ENCODE data around the gene ERMN.
"Not testable (repeated sequence)": the region's sequence is repeated elsewhere in the genome, so short reads cannot be mapped to it uniquely, and the experiment has no call there.

Gene ERMN, protein sequence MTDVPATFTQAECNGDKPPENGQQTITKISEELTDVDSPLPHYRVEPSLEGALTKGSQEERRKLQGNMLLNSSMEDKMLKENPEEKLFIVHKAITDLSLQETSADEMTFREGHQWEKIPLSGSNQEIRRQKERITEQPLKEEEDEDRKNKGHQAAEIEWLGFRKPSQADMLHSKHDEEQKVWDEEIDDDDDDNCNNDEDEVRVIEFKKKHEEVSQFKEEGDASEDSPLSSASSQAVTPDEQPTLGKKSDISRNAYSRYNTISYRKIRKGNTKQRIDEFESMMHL

DNA sequence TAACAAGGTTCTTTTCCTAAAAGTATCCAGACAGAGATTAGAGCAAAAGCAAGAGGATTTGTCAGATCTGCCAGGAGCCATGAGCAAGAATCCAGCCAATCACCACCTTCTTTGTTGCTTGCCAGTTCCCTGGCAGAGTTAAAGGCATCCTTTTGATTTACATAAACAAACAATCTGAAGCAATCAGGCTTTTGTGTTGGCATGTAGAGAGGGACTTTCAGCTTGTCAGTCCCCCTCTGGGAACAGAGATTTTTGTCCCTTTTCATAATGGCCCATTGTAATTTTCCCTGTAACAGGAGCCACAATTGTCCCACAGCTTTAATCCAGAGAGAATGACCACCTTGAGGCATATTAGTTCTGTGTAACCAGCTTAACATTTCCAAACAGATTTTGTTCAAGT, at the start of gene ERMN:
TSS of gene ERMN (minus strand) at position 39 of the 400 bp plus-strand sequence. CDS start 182 bp downstream, outside the sequence.
- no peak for FAIRE-seq

GRCh38 chr2:157375384-157375783, 49.8 kb upstream of the ERMN start:
- FAIRE-seq = no peak

DNA sequence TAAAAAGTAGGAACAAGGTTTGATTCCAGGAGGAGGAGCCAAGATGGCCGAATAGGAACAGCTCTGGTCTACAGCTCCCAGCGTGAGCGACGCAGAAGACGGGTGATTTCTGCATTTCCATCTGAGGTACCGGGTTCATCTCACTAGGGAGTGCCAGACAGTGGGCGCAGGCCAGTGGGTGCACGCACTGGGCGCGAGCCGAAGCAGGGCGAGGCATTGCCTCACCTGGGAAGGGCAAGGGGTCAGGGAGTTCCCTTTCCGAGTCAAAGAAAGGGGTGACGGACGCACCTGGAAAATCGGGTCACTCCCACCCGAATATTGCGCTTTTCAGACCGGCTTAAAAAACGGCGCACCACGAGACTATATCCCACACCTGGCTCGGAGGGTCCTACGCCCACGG, 42.9 kb upstream of the ERMN start:
- FAIRE-seq = not testable (repeated sequence)

DNA sequence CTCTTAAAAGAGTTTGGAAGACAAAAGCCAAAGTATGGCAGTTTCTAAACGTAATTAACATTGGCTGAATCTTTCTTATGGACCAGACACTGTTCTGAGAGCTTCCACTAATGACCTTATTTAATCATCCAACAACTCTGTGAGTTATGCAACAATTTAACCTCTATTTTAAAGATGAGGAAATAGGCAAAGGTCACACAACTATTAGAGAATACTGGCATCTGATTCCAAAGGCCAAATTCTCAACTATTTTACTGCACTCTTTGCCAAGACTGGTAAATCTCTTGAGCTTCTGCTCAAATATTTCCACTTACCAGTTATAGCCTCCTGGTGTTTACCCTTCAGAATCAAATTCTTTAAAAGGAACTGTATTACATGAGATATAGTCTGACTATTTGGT, 42.1 kb upstream of the ERMN start:
- FAIRE-seq = no peak

- FAIRE-seq = no peak
These were observed 38.8 kb upstream of the ERMN start for GRCh38 chr2:157364257-157364974.

DNA sequence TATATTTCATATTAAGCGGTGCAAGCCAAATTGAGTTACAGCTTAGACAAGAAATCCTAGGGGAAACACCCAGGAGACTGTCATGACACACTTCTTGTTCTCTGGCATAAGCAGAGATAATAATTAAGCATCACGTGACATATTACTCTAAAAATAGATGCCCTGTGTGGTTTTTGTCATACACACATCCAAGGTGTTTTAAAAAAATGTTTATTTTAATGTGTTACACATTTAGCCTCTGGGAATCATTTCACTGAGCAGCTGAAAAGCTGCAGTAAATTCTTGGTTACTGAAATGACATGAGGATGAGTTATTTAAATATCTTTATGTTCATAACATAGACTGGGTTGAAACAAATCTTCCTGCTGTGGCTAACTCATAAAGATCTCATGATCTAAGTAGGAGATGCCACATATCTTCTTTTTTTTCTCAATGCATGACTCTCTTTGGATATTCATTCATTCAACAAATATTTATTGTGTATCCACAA, 38.0 kb upstream of the ERMN start:
- no peak for FAIRE-seq

- no peak for FAIRE-seq
These were observed 37.0 kb upstream of the ERMN start for GRCh38 chr2:157362627-157363026.

DNA sequence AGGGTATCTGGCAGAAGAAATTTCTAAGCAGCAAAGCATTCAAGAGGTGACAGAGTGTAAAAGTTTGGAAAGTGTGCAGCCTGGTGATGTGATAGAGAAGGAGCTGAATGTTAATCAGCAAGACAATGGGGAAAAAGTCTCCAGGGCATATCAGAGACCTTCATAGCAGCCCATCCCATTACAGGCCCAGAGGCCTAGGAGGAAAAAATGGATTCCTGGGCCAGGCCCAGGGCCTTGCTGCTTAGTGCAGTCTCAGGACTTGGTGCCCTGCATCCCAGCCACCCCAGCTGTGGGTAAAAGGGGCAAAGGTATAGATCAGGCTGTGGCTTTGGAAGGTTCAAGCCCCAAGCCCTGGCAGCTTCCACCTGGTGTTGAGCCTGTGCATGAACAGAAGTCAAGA, 35.9 kb upstream of the ERMN start:
- no peak for FAIRE-seq

DNA sequence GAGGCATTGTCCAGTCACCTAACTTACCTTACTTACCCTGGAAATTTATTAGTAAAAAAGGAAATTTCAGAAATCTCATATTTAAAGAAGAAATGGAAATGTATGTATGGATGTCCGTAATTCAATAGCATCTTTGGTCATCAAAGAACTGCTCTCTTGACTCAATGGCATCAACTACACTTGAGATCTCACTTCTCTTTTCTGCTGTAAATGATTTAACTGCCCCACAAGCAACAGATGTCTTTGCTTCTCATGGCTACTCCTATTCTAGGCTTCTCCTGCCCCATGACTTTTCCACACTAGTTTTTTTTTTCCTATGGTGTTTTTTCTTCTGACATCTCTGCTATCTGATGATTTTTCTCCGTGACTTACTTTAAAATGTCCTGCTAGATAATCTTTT, 34.0 kb upstream of the ERMN start:
- FAIRE-seq = no peak

GRCh38 chr2:157355618-157356017, 30.0 kb upstream of the ERMN start:
- no peak for FAIRE-seq

GRCh38 chr2:157349949-157350515, 24.4 kb upstream of the ERMN start:
- no peak for FAIRE-seq

GRCh38 chr2:157348291-157348921, 22.8 kb upstream of the ERMN start:
- FAIRE-seq = no peak

DNA sequence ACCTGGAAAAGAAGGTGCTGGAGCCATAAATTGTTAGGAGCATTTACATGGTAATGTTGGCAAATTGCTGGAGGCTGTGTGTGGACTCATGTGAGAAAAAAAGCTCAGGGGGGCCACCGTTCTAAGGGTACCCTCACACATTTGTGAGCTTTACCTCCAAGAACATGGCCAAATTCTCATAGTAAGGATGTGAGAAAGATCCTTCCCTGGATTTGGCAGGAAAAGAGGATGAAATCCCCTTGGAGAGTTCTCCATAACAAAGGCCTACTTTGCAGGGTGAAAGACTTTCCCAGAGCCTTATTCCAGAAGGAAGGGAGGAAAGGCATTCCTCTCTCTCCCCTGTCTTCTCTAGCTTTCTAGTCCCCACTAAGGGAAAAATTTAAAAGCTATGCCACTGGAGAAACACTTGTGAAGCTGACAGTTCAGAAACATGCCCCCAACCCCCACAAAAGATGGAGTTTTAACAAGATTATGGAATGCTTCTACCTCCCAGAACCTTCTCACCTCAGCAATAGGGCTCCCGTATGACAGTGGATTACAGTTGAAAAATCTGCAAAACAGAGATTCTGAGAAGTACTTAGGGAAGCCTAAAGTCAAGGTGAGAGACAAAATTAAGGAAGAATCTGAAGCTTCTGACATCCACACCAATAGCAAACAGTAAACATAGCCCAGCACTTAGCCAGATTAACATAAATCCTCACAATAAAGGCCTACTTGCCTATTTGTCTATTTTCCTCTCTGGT, 20.2 kb upstream of the ERMN start:
- no peak for FAIRE-seq

DNA sequence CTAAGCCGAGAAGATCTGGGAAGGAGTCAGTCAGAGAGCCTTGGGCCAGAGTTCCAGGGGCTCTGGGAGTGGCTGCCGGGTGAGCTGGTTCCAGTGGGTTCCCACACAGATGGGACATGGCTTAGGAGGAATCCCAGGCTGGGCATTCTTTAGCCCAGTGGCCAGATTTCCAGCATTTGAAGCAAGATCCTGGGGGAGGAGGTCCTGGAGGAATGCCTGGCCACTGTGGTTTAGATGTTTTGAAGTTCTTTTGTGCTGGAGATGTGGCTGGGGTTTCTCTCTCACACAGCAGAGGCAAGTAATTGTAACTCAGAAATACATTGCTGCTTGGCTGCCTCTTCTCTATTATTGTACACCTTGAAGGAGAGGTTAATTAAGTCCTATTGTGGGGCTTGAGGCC, 15.8 kb upstream of the ERMN start:
- not testable (repeated sequence) for FAIRE-seq

GRCh38 chr2:157339965-157340655, 14.5 kb upstream of the ERMN start:
- FAIRE-seq = no peak

- FAIRE-seq = no peak
These were observed 12.4 kb upstream of the ERMN start for GRCh38 chr2:157337978-157338377.

GRCh38 chr2:157336137-157337010, 10.8 kb upstream of the ERMN start:
- no peak for FAIRE-seq

GRCh38 chr2:157334797-157335196, 9.2 kb upstream of the ERMN start:
- FAIRE-seq = no peak

DNA sequence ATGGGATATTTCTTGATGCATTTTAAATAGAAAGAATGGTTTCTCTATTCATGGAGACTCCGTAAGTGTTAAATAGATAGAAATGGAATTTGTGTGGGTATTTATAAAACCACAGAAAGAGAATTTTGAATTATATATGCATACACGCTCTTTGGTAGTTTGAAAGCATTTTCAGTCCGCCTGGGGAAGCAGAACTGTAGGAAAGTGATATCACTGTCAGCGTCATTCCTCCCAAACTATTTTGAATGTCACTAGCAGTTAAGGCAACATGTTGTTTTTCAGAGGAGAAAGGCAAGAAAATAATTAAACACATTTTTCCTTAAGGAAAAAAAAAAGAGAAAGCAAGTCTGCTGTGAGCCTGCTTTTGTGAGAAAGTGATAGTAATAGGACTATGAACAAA, 8.7 kb upstream of the ERMN start:
- no peak for FAIRE-seq

DNA sequence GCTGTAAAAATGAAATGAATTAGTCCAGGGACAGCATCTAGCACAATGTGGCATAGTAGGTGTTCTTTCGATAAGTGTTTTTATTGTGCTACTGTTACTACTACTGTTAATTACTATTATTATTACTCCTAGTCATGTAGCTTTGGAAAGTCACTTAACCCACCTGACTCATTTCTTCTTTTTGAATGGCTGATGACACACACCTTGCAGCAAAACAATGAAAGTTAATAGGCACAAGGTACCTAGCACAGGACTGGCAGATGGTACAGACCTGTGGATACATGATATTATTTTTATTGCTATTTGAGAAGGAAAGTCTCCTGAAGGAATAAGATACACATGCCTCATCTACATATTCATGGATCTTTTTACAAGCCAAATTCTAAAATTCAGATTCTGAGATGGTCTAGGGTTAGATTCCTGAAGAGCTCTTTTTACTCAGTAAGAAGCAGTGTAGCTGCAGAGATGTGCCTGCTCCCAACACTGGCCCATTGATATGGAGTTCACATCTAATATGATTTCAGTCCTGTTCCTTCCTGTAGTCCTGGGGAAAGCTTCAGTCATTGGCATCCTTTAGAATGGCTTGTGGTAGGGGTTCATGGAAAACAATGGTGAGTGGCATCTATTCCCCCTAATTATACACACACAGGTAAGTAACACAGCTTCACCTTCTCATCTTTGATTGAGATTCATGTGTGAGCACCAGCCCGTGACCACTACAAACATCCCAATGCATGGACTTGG, 7.9 kb upstream of the ERMN start:
- no peak for FAIRE-seq
